DMS79 (cell line): ENCODE data around the gene SUDS3.

Experiments used
- DNase-seq: peaks from one replicate; lab custom pipeline; 2025; lab: John Stamatoyannopoulos, UW

SUDS3 gene

GRCh38 chr12:118447181-118447580 is 70.8 kb downstream of the SUDS3 start:
- no peak for DNase-seq

- DNase-seq = peak; percentile 24
These were observed 72.0 kb downstream of the SUDS3 start for GRCh38 chr12:118448341-118448740.

DNA sequence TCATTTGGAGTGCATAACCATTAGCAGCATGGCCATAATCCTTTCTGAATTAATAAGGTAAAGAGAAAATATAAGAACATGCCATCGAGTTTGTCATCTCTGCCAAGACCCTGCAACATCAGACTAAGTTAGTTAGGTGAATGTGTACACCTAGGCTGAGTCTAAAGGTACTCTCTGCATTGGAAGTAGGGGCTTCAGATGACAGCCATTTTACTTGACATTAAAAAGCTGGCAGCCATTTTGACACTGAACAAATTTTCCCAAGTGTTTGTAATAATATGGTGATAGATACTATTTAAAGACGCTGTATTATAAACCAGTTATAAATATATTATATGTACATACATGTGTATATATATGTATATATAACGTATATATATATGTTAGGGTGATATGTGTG is 79.0 kb downstream of the SUDS3 start:
- no peak for DNase-seq

- no peak for DNase-seq
These were observed 80.4 kb downstream of the SUDS3 start for GRCh38 chr12:118456741-118457140.

DNA sequence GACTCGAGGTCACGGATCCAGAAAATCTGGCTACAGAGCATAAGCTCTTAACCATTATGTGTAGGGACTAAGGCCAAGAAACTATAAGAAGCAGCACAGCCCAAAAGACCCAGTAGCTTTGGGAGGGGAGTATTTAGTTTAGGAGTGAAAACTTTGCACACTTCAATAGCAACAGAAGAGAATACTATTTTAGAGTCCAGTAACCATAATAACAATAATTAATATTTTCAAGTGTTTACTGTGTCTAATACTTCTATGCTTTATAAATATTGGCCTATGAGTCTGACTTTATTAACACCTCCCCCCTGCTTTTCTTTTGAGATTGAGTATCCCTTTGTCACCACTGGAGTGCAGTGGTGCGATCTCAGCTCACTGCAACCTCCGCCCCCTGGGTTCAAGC is 82.8 kb downstream of the SUDS3 start:
- no peak for DNase-seq

- DNase-seq = no peak
These were observed 87.3 kb downstream of the SUDS3 start for GRCh38 chr12:118463677-118464076.

- DNase-seq = no peak
These were observed 89.4 kb downstream of the SUDS3 start for GRCh38 chr12:118465706-118466105.
